Stimulated activated CD8-positive, alpha-beta memory T cell treated with anti-CD3 and anti-CD28 coated beads, Interleukin-15, amount 100 ng/mL, for 24 hours (primary cell): Measurements from ENCODE around the gene TBC1D2B.
"Not testable (repeated sequence)": the region's sequence is repeated elsewhere in the genome, so short reads cannot be mapped to it uniquely, and the experiment has no call there.

Source experiments
- DNase-seq: peaks from one replicate; pipeline ENCODE4 v3.0.0-alpha.2; 2020; ENCODE audit warnings: low read depth

TBC1D2B gene

DNA sequence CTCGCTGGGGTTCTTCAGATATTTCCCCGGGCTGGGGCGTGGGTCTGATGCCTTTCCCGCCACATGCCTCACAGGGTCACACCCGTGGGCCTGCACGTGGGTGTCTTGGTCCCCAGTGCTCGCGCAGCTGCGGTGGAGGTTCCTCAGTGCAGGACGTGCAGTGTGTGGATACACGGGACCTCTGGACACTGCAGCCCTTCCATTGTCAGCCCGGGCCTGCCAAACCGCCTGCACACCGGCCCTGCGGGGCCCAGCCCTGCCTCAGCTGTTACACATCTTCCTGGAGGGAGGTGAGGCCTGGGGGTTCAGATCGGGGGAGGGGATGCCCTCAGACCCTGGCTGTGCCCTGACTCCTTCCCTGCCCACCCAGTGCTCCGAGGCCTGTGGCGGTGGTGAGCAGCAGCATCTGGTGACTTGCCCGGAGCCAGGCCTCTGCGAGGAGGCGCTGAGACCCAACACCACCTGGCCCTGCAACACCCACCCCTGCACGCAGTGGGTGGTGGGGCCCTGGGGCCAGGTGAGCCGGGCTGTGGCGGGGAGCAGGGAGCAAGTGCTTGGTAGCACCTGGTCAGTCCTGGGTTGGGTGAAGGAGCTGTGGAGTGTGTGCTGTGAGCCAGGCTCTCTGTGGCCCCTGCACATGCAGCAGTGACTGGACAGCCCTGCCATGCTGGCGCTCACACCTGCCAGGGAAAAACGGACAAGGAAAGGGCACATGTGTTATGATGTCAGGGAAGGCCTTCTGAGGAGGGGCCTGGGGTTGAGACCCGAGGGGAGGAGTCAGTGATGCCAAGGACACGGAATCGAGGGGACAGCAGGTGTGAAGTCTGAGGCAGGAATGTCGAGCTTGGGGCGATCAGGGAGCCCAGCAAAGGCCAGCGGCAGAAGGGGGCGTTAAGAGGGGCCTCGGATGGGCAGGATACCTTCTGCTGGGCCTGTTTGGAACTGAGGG, 88.9 kb downstream of the TBC1D2B start:
- no peak for DNase-seq

DNA sequence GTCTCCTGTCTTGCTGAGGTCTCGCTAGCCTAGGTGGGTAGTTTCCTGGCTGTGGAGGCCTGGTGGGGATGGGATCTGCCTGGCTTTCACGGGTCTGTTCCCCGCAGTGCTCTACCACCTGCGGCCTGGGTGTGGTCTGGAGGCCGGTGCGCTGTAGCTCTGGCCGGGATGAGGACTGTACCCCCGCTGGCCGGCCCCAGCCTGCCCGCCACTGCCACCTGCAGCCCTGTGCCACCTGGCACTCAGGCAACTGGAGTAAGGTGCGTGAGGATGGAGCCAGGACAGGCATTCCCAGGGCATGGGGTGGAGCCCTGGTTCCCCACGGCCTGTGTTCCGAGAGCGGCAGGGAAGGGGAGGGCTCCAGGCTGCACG, 89.8 kb downstream of the TBC1D2B start:
- not testable (repeated sequence) for DNase-seq

- DNase-seq = no peak
Observed at GRCh38 chr15:77986891-77987764, 90.4 kb downstream of the TBC1D2B start.

DNA sequence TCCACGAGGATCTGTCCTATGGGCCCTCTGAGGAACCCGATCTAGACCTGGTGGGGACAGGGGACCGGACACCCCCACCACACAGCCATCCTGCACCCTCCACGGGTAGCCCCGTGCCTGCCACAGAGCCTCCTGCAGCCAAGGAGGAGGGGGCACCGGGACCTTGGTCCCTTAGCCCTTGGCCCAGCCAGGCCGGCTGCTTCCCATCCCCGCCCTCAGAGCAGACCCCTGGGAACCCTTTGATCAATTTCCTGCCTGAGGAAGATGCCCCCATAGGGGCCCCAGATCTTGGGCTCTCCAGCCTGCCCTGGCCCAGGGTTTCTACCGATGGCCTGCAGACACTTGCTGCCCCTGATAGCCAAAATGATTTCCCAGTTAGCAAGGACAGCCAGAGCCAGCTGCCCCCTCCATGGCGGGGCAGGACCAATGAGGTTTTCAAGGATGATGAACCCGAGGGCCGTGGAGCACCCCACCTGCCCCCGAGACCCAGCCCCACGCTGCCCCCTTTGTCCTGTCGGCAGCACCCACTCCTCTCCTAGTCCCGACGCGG, 91.5 kb downstream of the TBC1D2B start:
- DNase-seq = no peak

- no peak for DNase-seq
Observed at GRCh38 chr15:77985031-77985930, 92.2 kb downstream of the TBC1D2B start.

- no peak for DNase-seq
Observed at GRCh38 chr15:77984446-77984861, 93.1 kb downstream of the TBC1D2B start.

- no peak for DNase-seq
Observed at GRCh38 chr15:77983708-77984445, 93.6 kb downstream of the TBC1D2B start.

GRCh38 chr15:77983091-77983707, 94.3 kb downstream of the TBC1D2B start:
- no peak for DNase-seq

- no peak for DNase-seq
Observed at GRCh38 chr15:77982127-77982490, 95.4 kb downstream of the TBC1D2B start.

- DNase-seq = no peak
Observed at GRCh38 chr15:77981281-77982126, 96.0 kb downstream of the TBC1D2B start.

GRCh38 chr15:77980674-77981073, 96.8 kb downstream of the TBC1D2B start:
- DNase-seq = not testable (repeated sequence)

- no peak for DNase-seq
Observed at GRCh38 chr15:77980098-77980497, 97.4 kb downstream of the TBC1D2B start.

GRCh38 chr15:77979157-77979556, 98.4 kb downstream of the TBC1D2B start:
- not testable (repeated sequence) for DNase-seq

DNA sequence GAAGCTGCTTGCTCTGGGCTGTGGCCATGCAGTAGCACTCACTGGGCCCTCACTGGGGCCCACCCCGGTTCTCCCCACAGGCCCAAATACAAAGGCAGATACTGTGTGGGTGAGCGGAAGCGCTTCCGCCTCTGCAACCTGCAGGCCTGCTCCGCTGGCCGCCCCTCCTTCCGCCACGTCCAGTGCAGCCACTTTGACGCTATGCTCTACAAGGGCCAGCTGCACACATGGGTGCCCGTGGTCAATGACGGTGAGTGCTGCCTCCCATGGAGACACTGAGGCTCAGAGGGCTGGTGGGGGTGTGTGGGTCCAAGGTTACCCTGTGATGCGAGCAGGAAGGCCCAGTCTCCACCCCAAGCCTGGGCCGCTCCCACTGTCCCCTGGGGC, 98.8 kb downstream of the TBC1D2B start:
- not testable (repeated sequence) for DNase-seq

GRCh38 chr15:77977903-77978758, 99.4 kb downstream of the TBC1D2B start:
- DNase-seq = not testable (repeated sequence)

GRCh38 chr15:77976760-77977525, 100.6 kb downstream of the TBC1D2B start:
- DNase-seq = not testable (repeated sequence)

DNA sequence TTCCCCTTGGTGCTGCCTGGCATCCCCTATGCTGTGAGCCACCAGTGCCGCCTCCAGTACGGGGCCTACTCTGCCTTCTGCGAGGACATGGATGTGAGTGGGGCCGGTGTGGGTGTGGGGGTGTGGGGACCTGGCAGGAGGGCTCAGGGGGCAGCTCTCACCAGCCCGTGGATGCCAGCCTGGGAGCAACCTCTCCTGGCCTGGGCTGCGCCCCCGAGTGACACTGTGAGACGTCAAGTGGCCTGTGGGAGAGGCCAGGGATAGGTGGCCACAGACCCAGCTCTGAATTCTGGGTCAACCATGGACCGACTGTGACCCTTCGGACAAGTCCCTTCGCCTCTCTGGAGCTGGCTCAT, 101.4 kb downstream of the TBC1D2B start:
- DNase-seq = not testable (repeated sequence)
